PFSK-1 (cell line): ENCODE measurements around the gene RPP30.

Experiments used
- FOXP2 ChIP-seq: optimal IDR thresholded peaks from 2 replicates; pipeline ENCODE3; 2011; ENCODE audit warnings: borderline replicate concordance, control low read depth, inconsistent platforms; ENCODE audit not compliant: insufficient read depth; ENCODE audit errors: extremely low read length, extremely low read depth
- POLR2AphosphoS5 ChIP-seq: IDR thresholded peaks from 2 replicates; pipeline ENCODE4 v1.6.1; 2012; ENCODE audit warnings: low read depth, mild to moderate bottlenecking, control low read depth, low read length, moderate library complexity
- SIN3A ChIP-seq: IDR thresholded peaks from 2 replicates; pipeline ENCODE4 v1.6.1; 2012; ENCODE audit warnings: mild to moderate bottlenecking, low read length, moderate library complexity, borderline replicate concordance; ENCODE audit not compliant: insufficient read depth
- TAF1 ChIP-seq: IDR thresholded peaks from 2 replicates; pipeline ENCODE4 v1.6.1; 2012; ENCODE audit warnings: low read length, control low read depth, borderline replicate concordance; ENCODE audit not compliant: insufficient read depth
- TF ChIP-seq, protein P1 (sequence below), 2 experiments: IDR thresholded peaks; 2 replicates each; pipeline versions ENCODE4 v1.6.1 to v1.8.0; 2011 to 2012; ENCODE audit warnings: low read depth in 2 of 2, low read length in 2 of 2, control low read depth in 1 of 2, inconsistent platforms in 1 of 2, mild to moderate bottlenecking in 1 of 2, moderate library complexity in 1 of 2; ENCODE audit not compliant: insufficient read depth in 1 of 2

DNA sequence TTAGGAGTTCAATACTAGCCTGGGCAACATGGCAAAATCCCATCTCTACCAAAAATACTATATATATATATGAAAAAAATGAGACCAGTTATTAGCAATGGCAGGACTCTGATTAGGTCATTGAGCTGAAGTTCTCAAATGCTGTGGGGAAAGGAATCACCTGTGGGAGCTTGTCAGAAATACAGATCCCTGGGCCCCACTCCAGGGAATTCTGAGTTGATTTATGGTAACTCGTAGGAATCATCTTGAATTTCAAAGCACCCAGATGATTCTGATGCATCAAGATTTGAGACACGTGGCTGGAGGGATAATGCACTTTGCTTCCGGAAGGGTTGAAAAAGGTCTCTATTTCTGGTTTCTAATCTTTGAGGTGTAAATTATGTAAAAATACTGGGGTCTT, 50.1 kb downstream of the RPP30 start:
- TF ChIP-seq POLR2AphosphoS5, result no peak
- no peak for TF ChIP-seq TAF1
- no peak for TF ChIP-seq FOXP2
- no peak for TF ChIP-seq SIN3A
- TF ChIP-seq, protein P1, sequence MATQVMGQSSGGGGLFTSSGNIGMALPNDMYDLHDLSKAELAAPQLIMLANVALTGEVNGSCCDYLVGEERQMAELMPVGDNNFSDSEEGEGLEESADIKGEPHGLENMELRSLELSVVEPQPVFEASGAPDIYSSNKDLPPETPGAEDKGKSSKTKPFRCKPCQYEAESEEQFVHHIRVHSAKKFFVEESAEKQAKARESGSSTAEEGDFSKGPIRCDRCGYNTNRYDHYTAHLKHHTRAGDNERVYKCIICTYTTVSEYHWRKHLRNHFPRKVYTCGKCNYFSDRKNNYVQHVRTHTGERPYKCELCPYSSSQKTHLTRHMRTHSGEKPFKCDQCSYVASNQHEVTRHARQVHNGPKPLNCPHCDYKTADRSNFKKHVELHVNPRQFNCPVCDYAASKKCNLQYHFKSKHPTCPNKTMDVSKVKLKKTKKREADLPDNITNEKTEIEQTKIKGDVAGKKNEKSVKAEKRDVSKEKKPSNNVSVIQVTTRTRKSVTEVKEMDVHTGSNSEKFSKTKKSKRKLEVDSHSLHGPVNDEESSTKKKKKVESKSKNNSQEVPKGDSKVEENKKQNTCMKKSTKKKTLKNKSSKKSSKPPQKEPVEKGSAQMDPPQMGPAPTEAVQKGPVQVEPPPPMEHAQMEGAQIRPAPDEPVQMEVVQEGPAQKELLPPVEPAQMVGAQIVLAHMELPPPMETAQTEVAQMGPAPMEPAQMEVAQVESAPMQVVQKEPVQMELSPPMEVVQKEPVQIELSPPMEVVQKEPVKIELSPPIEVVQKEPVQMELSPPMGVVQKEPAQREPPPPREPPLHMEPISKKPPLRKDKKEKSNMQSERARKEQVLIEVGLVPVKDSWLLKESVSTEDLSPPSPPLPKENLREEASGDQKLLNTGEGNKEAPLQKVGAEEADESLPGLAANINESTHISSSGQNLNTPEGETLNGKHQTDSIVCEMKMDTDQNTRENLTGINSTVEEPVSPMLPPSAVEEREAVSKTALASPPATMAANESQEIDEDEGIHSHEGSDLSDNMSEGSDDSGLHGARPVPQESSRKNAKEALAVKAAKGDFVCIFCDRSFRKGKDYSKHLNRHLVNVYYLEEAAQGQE (IDR thresholded peaks at IDR 0.05; ENCODE audit: insufficient read depth in 1 of 2, low read depth in 2 of 2, low read length in 2 of 2), result no peak
